ENCODE results near the gene CARS2.
"Not testable (repeated sequence)": the region's sequence is repeated elsewhere in the genome, so short reads cannot be mapped to it uniquely, and the experiment has no call there.

The CARS2 gene

GRCh38 chr13:110705826-110706569 is at the start of gene CARS2:
CARS2 (minus strand) TSS chr13:110706116; CDS start chr13:110706093, 23 bp downstream.
- peak; percentile 85 for DNase-seq (ENCODE audit: low spot score)

- DNase-seq (ENCODE audit: low spot score), result no peak
Measured at GRCh38 chr13:110748271-110748670, 42.4 kb upstream of the CARS2 start.

DNA sequence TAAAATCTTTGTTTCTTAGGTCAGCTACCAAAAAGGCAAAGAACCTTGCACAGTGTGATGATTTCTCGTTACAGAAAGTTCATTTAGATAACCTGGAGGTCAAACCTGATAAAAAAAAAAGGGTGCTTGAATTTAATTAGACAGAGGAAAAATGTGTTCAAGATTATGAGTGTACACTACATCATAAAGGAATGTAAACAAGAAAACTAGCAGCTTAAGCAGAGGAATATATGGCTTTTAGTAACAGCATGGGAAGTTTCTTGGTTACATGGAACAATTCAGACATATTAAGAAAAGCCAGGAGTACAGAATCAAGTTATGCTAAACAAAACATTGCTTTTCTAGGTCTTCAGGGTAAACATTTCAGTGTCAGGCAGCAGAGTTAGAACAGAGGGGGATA is 40.5 kb upstream of the CARS2 start:
- no peak for DNase-seq (ENCODE audit: low spot score)

DNA sequence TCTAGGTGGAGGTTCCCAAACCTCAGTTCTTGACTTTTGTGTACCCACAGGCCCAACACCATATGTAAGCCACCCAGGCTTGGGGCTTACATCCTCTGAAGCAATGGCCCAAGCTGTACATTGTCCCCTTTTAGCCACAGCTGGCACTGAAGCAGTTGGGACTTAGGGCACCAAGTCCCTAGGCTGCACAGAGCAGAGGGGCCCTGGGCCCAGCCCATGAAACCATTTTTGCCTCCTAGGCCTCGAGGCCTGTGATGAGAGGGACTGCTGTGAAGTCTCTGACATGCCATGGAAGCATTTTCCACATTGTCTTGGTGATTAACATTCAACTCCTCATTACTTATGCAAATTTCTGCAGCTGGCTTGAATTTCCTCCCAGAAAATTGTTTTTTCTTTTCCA is 37.8 kb upstream of the CARS2 start:
- DNase-seq (ENCODE audit: low spot score), result no peak

DNA sequence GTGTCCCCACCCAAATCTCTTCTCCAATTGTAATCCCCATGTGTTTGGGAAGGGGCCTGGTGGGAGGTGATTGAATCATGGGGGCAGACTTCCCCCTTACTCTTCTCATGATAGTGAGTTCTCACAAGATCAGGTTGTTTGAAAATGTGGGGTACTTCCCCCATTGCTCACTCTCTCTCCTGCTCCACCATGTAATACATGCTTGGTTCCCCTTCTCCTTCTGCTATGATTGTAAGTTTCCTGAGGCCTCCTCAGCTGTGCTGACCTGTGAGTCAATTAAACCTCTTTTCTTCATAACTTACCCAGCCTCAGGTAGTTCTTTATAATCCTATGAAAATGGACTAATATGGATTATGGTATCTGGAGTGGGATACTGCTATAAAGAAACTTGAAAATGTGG is 31.6 kb upstream of the CARS2 start:
- no peak for DNase-seq (ENCODE audit: low spot score)

DNA sequence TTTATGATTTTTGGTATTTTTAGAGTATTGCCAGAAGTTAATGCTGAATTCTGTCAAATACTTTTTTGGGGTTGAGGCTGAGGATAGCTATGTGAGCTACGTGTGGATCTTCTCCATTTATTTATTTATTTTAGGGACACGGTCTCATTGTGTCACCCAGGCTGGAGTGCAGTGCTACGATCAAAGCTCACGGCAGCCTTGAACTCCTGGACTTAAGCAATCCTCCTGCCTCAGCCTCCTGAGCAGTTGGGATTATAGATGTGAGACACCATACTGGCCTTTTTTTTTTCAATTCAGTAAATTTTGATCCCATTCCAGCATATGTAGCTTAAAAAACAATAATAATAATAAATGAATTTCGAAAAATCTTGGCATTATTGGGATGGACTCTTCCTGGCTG is 28.6 kb upstream of the CARS2 start:
- no peak for DNase-seq (ENCODE audit: low spot score)

DNA sequence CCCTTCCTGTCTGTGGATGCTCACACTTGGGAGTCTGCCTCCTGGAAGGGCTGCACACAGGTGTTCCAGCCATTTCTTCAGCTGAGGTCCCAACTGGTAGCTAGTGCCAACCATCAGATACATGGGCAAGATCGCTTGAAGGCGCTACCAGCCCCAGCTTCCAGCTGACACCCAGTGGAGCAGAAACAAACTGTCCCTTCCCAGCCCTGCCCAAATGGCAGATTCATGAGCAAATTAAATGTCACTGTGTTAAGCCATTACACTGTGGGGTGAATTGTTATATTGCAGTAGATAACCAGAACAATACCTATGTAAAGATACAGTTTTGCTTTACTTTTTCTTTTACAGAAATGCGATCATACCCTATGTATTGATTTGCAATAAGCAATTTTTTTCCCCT is 25.2 kb upstream of the CARS2 start:
- DNase-seq (ENCODE audit: low spot score), result no peak

- DNase-seq (ENCODE audit: low spot score), result peak; percentile 5
Measured at GRCh38 chr13:110726726-110727125, 20.8 kb upstream of the CARS2 start.

GRCh38 chr13:110726153-110726552 is 20.2 kb upstream of the CARS2 start:
- not testable (repeated sequence) for DNase-seq (ENCODE audit: low spot score)

GRCh38 chr13:110723598-110723997 is 17.7 kb upstream of the CARS2 start:
- no peak for DNase-seq (ENCODE audit: low spot score)

DNA sequence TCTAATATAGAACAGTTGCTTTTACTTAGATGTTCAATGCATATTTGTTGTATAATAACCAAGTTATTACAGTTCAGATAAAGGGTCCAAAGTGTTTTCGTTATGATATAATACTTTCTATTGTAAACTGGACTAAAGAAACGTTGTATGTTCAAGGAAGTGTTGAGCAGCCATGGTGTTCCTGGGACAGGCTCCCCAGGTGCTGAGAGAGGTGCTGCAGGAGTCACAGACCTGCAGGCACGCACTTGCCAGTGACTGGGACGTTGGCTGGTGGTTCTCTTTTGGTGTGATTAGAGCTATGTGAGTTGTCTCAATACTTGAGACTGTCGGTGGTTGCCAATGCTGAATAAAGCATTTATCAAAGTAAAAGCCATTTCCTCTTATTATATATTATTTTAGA is 17.1 kb upstream of the CARS2 start:
- no peak for DNase-seq (ENCODE audit: low spot score)

- no peak for DNase-seq (ENCODE audit: low spot score)
Measured at GRCh38 chr13:110719036-110719710, 13.3 kb upstream of the CARS2 start.

- DNase-seq (ENCODE audit: low spot score), result peak; percentile 22
Measured at GRCh38 chr13:110716247-110716515, 10.3 kb upstream of the CARS2 start.

DNA sequence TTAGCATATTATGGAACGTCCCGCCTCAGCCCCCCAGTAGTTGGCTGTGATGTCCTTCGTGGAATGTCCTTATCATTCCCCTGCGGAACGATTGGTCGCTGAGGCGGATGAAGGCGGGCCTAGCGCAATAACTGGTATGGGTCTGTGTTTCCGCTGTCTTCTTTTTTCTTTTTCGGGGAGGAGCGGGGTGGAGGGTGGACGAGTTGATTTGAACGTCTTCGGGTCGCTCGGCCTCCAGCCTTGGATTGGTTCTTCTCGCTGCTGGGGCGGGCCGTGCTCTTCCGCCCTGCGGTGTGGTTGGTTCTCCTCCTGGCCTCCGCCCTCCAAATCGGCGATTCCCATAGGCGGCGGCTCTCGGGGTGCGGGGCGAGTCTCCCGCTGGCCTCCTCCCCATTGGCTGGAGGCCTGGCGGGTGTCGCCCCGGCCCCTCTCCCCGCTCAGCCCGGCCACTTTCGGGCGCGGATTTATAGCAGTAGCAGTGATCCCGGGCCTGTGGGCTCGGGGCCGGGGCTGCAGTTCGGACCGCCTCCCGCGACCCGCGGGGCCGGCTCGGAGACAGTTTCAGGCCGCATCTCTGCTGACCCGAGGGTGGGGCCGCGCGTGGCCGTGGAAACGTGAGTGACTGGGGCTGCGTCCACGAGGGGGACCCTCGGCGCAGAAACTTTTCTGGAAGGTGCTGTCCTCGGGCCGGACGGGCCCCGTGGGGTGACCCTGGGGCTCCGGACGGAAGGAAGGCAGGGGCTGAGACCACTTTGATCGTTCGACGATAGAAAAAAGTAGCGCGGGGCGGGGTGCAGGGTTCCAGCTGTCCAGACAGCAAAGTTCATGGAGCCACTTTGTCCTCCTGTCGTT is 9.7 kb upstream of the CARS2 start:
- DNase-seq (ENCODE audit: low spot score), result peak; percentile 99

DNA sequence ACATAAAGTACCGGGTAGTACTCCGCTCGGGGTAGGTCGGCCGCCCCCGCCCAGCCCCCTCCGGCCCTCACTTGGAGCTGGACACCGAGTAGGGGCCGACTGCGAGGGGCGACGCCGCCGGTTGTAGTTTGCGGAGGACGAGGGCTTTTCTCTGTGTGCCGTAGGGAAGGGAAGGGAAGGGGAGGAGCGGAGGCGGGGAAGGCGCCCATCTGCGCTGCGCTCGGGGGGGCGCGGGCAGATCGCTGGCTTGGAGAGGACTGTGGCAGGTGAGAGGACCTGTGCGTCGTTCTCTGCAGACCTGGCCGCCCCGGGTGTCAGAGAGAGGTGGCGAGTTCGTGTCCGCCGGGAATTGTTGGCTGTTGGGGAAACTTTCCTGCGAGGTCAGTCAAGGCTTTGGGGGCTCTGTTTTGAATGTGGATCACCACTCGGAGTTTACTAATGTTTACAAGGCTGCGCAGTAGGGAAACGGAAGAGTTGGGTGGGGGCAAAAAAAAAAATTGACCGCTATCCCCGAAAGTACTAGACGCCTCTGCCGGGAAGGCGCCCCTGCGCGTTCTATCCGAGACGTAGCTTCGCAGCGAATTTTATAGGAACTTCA is 9.0 kb upstream of the CARS2 start:
- DNase-seq (ENCODE audit: low spot score), result peak; percentile 13

DNA sequence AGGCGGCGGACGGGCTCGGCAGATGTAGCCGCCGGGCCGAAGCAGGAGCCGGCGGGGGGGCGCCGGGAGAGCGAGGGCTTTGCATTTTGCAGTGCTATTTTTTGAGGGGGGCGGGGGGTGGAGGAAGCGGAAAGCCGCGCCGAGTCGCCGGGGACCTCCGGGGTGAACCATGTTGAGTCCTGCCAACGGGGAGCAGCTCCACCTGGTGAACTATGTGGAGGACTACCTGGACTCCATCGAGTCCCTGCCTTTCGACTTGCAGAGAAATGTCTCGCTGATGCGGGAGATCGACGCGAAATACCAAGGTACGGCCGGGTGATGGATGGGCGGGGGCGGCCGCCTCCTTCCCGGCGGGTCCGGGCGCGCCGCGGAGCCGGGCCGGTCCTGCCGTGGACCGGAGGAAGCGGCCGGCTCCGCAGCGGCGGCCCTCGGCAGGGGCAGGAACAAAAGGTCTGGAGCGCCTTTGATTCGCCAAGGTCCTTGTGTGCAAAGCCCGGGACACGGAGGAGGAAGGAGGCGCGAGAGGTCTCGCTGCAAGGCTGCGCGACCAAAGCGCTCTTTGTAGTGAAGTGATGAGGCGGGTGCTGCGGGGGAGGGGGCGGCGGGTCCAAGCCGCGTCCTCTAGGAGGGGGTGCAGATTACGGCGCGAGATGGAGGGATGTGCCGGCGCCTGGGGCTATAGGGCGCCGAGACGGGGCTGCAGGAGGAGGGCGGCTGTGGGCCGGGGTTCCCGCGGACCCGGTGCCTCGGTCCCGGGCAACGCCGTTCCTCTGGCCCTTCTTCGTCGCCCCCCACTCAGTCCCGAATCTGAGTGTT is 8.3 kb upstream of the CARS2 start:
- peak; percentile 59 for DNase-seq (ENCODE audit: low spot score)

- DNase-seq (ENCODE audit: low spot score), result no peak
Measured at GRCh38 chr13:110713642-110713952, 7.7 kb upstream of the CARS2 start, which contains the start of gene ING1. ING1 (plus strand) TSS chr13:110713700; CDS start chr13:110714150, 450 bp downstream.

DNA sequence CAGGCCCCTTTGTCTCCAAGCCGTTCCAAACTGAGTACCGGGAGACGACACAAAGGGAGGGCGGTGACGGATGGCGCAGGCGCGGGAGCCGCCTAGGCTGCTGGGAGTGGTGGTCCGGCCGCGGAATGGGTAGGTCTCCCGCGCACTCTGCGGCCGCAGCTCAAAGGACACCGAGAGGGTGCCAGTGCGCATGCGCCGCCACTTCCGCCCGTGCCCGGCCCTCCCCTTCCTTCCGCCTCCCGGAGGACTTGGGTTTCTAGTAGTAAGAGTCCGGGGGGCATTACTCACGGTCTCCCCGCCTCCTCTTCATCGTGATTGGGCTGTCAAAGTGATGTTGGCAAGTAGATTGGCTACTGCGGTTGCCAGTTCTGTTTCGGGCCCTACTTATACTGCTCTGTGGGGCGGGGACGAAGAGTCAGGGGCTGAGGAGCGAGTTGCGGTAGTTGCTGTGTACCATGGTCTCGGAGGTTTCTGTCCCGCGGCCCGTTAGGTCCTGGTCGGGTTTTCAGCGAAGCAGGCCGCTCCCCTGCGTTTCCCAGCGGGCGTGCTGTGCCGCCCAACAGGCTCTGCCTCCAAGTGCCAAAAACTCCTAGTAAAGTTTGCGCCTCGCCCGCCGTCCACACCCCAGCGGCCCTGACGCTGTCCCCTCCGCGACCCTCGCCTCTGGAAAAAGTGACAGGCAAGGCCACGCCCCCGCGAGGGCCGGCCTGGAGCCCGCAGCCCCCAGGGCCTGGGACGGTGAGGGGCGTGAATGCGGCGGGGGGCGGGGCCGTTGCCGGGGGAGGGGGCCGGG is 7.1 kb upstream of the CARS2 start:
- peak; percentile 99 for DNase-seq (ENCODE audit: low spot score)

GRCh38 chr13:110712081-110712848 is 6.3 kb upstream of the CARS2 start:
- DNase-seq (ENCODE audit: low spot score), result peak; percentile 78

All from kidney capillary endothelial cell (primary cell).